Spleen (tissue), 7 donors: ENCODE data around the gene VEPH1.

Experiments used
- POLR2A ChIP-seq, 3 donors: fragments of 450-650 bp; IDR thresholded peaks; one replicate each; pipeline ENCODE4 v1.5.1; 2017; ENCODE audit warnings: antibody characterized with exemption in 3 of 3, mild to moderate bottlenecking in 1 of 3
- TF ChIP-seq, protein P1 (sequence below), 11 experiments: fragments of 200-600 bp in 7 of 11; fragments of 450-650 bp in 4 of 11; sonication (generic) in 4 of 11; IDR thresholded peaks in 8 of 11; conservative IDR thresholded peaks in 3 of 11; 1 replicate in 7 of 11; 2 replicates in 4 of 11; pipeline versions ENCODE4 v1.4.0 to v1.8.0; 2016 to 2021; ENCODE audit warnings: antibody characterized with exemption in 11 of 11, inconsistent platforms in 4 of 11, mild to moderate bottlenecking in 1 of 11
- donor health status: DM: no; HTN: no; CAD: no; lungs with moderate emphysema.
- donor health status: DM: no; HTN: no; CAD: no.
- donor health status: DM: no; HTN: no; CAD: no.

DNA sequence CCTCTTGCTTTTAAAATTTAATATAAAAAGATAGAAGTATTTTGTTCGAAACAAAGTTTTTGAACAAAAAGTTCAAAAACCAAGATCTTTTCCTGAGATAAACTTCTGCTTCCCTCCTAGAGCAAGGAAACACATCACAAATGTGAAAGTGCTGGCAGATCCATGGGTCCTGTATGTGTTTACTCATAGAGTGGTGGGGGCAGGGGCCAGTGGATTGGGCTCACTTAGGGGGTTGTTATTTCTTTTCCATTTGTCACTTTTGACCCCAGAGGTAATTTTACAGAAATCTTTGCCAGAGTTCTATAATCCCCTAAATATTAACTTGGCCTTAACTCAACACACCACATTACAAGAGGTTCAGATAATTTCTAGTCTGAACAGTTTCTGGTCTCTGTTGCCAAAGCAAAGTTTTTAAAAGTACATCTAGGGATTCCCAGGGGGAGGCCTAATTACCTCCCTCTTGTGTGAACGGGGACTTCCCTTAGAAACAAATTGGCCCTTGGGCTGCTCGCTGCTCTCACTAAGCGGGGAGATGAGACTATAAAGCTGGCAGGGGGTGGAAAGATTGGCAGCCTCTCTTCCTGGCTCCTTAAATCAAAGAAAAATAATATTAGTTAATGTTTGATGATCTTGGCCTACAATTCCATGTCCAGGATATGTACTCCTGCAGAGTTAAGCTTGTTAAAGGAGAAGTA lies 133.3 kb downstream of the VEPH1 start:
- TF ChIP-seq, protein P1, sequence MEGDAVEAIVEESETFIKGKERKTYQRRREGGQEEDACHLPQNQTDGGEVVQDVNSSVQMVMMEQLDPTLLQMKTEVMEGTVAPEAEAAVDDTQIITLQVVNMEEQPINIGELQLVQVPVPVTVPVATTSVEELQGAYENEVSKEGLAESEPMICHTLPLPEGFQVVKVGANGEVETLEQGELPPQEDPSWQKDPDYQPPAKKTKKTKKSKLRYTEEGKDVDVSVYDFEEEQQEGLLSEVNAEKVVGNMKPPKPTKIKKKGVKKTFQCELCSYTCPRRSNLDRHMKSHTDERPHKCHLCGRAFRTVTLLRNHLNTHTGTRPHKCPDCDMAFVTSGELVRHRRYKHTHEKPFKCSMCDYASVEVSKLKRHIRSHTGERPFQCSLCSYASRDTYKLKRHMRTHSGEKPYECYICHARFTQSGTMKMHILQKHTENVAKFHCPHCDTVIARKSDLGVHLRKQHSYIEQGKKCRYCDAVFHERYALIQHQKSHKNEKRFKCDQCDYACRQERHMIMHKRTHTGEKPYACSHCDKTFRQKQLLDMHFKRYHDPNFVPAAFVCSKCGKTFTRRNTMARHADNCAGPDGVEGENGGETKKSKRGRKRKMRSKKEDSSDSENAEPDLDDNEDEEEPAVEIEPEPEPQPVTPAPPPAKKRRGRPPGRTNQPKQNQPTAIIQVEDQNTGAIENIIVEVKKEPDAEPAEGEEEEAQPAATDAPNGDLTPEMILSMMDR (IDR thresholded peaks at IDR 0.05 in 8 of 11, conservative IDR thresholded peaks at IDR 0.05 in 3 of 11), result no peak
- TF ChIP-seq POLR2A (IDR thresholded peaks at IDR 0.05), result no peak
